Measurements from ENCODE around the gene KRTAP10-2. TPM values are rescaled to one million over a fixed set of nuclear protein-coding genes. Genes with fewer than 3 reads are reported as not detected.

Gene KRTAP10-2
- total RNA-seq, 4 donors from 2014 or later: not detected

GRCh38 chr21:44572959-44573583, 21.8 kb upstream of the KRTAP10-2 start:
- intact Hi-C loops (cut with DNase I): no loop called here
- Histone ChIP-seq H3K27ac (replicated peaks in 1 of 4) (no peak overlapping the region), H3K36me3 (no peaks in the 10 kb centered on the region), H3K4me3 (no peak overlapping the region), H3K9me3 (peaks cover 0 to 25% (median 18%) of the 10 kb centered on the region in 4 donors), H3K4me1 (no peaks in the 10 kb centered on the region), H3K27me3 (peaks cover 0 to 56% (median 0%) of the 10 kb centered on the region in 4 donors)
- DNase-seq (ENCODE audit: extremely low spot score): peak; percentile 62
- no peak for TF ChIP-seq POLR2A (IDR thresholded peaks at IDR 0.05; ENCODE audit: low read depth)
- TF ChIP-seq CTCF (IDR thresholded peaks at IDR 0.05): no peak
- TF ChIP-seq EP300 (IDR thresholded peaks at IDR 0.05): no peak
- TF ChIP-seq POLR2AphosphoS5 (IDR thresholded peaks at IDR 0.05): no peak
- 87% methylated on average over 15 of the region's 15 CpGs for WGBS

GRCh38 chr21:44571844-44572782, 20.8 kb upstream of the KRTAP10-2 start:
- intact Hi-C loops (cut with DNase I): no loop called here

GRCh38 chr21:44571296-44571695, 20.0 kb upstream of the KRTAP10-2 start:
- H3K4me1 ChIP-seq: no peaks in the 10 kb centered on the region
- no peaks in the 10 kb centered on the region for H3K36me3 ChIP-seq
- WGBS: 78% methylated on average over 3 of the region's 4 CpGs
- no peak overlapping the region for H3K4me3 ChIP-seq
- no peak for TF ChIP-seq EP300 (IDR thresholded peaks at IDR 0.05)
- H3K9me3 ChIP-seq: peaks cover 0 to 12% (median 6%) of the 10 kb centered on the region in 4 donors
- intact Hi-C loops (cut with DNase I): no loop called here
- H3K27me3 ChIP-seq: peaks cover 0 to 58% (median 0%) of the 10 kb centered on the region in 4 donors
- H3K27ac ChIP-seq (replicated peaks in 1 of 4): no peak overlapping the region
- peak; percentile 60 for DNase-seq (ENCODE audit: extremely low spot score)

More at GRCh38 chr21:44571844-44572782, 20.8 kb upstream of the KRTAP10-2 start:
- peak; percentile 62 for DNase-seq (ENCODE audit: extremely low spot score)
- TF ChIP-seq POLR2A (IDR thresholded peaks at IDR 0.05; ENCODE audit: low read depth) (no peak), CTCF (IDR thresholded peaks at IDR 0.05) (no peak), POLR2AphosphoS5 (IDR thresholded peaks at IDR 0.05) (no peak), EP300 (IDR thresholded peaks at IDR 0.05) (no peak)
- Histone ChIP-seq H3K9me3 (peaks cover 0 to 20% (median 13%) of the 10 kb centered on the region in 4 donors), H3K4me3 (no peak overlapping the region), H3K27ac (replicated peaks in 1 of 4) (no peak overlapping the region), H3K4me1 (no peaks in the 10 kb centered on the region), H3K27me3 (peaks cover 0 to 58% (median 0%) of the 10 kb centered on the region in 4 donors), H3K36me3 (no peaks in the 10 kb centered on the region)
- WGBS: 89% methylated on average over 39 of the region's 40 CpGs

GRCh38 chr21:44569861-44570517, 18.7 kb upstream of the KRTAP10-2 start:
- DNase-seq (ENCODE audit: extremely low spot score): peak; percentile 37
- Histone ChIP-seq H3K36me3 (no peaks in the 10 kb centered on the region), H3K27ac (replicated peaks in 1 of 4) (no peak overlapping the region), H3K4me1 (no peaks in the 10 kb centered on the region), H3K27me3 (peaks cover 0 to 48% (median 0%) of the 10 kb centered on the region in 4 donors), H3K4me3 (no peak overlapping the region), H3K9me3 (peaks cover 0 to 11% (median 5%) of the 10 kb centered on the region in 4 donors)
- no peak for TF ChIP-seq EP300 (IDR thresholded peaks at IDR 0.05)
- no peak for TF ChIP-seq POLR2AphosphoS5 (IDR thresholded peaks at IDR 0.05)
- no peak for TF ChIP-seq CTCF (IDR thresholded peaks at IDR 0.05)
- TF ChIP-seq POLR2A (IDR thresholded peaks at IDR 0.05; ENCODE audit: low read depth): no peak
- 73% methylated on average over 5 of the region's 12 CpGs for WGBS
- intact Hi-C loops (cut with DNase I): no loop called here

All from esophagus muscularis mucosa (tissue), 4 donors.